Cortex of kidney (tissue), 1 donor: Measurements from ENCODE around the gene THG1L.

Experiments used
- DNase-seq: peaks from one replicate; lab custom pipeline; 2025; lab: John Stamatoyannopoulos, UW

Gene THG1L

GRCh38 chr5:157758706-157759105 lies 27.5 kb downstream of the THG1L start:
- DNase-seq: no peak

DNA sequence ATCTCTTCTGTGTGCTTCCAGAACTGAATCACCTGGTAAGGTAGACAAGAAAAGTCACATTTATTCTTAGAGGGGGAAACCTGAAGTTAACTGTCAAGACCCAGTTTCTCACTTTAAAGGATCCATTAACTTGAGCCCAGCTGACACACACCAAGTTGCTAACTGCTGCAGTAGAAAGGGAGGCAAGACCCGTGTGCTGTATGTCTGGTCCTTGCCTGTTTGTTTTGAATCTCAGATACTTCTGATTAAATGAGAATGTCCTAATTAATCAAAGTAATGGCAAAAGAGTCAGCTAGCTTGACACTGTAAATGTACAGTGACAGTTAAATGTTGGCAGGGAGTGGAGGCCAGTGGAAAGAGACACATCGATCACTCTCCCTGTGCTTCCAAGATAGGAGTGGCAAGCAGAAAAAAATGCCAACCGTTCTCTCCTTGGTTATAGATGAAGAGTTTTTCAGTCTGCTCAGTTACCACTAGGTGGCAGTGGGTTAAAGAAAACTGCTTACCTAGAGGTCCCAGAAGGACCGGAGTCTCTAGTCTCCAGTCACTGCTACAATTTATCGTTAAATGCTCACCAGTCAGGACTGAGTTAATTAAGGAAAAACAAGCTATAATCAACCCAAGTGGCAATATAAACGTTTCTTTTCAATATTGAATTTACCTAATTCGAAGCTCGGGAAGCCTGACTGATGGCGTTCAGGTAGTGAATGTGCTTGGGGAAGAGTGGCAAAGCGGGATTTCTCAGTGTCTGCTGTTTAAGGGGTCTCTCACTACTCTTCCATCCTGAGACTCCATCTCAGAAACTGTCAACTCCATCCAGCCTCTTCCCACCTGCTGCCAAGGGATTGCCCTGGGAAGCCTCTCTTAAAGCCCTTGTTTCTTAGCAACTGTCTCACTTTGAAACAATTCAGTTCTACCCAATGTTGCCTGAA lies 30.7 kb downstream of the THG1L start:
- no peak for DNase-seq

- DNase-seq: no peak
These were observed 33.3 kb downstream of the THG1L start for GRCh38 chr5:157764531-157764930.

- DNase-seq: no peak
These were observed 35.2 kb downstream of the THG1L start for GRCh38 chr5:157766442-157766841.

DNA sequence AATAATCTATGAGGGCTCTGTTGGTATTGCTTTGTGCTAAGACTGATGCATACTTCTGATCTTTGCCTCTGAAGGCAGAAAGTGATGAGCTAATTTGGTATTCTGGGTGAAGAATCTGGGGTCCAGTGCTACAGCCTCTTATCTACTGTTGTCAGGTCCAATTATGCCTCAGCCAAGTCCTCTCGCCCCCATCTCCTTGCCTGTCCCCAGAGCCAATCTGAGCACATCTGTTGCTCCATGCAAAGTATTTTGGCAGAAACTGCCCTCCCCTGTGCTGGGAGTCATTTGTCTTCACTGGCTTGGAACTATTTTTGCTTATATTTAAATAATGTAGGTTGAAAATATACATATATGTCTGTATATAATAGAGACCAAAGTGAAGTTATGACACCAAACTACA lies 35.7 kb downstream of the THG1L start:
- no peak for DNase-seq

- no peak for DNase-seq
These were observed 36.5 kb downstream of the THG1L start for GRCh38 chr5:157767689-157768088.

- no peak for DNase-seq
These were observed 39.4 kb downstream of the THG1L start for GRCh38 chr5:157770665-157771064.

- no peak for DNase-seq
These were observed 40.9 kb downstream of the THG1L start for GRCh38 chr5:157772127-157772526.

- DNase-seq: no peak
These were observed 47.0 kb downstream of the THG1L start for GRCh38 chr5:157778121-157778805.

- DNase-seq: no peak
These were observed 48.0 kb downstream of the THG1L start for GRCh38 chr5:157779221-157779620.

DNA sequence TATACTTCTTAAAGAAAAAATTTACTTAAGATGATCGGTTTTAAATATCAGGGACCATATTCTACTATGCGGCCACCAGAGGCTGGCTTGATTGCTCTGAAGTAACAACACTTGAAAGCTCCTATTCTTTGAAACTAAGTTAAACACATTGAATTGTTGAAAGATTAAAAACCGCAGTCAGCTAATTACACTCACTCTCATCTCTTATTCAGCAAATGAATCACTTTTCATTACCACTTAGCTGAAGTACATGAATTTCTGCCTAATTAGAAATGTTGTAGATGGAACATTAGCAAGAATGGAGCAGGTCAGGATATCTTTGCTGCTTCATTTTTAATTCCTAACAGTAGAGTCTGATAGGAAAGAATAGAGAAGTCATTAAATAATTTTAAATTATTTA lies 54.6 kb downstream of the THG1L start:
- DNase-seq: no peak
